Colon (tissue), 2 donors: ENCODE measurements around the gene ASB4.
"Not testable (repeated sequence)": the region's sequence is repeated elsewhere in the genome, so short reads cannot be mapped to it uniquely, and the experiment has no call there.

ENCODE experiments used
- FAIRE-seq: peaks from 2 replicates; lab custom pipeline; 2012; peaks lifted over from hg19 to GRCh38; lab: Jason Lieb, UNC
- donor health status: control.
- donor health status: control.

The ASB4 gene

DNA sequence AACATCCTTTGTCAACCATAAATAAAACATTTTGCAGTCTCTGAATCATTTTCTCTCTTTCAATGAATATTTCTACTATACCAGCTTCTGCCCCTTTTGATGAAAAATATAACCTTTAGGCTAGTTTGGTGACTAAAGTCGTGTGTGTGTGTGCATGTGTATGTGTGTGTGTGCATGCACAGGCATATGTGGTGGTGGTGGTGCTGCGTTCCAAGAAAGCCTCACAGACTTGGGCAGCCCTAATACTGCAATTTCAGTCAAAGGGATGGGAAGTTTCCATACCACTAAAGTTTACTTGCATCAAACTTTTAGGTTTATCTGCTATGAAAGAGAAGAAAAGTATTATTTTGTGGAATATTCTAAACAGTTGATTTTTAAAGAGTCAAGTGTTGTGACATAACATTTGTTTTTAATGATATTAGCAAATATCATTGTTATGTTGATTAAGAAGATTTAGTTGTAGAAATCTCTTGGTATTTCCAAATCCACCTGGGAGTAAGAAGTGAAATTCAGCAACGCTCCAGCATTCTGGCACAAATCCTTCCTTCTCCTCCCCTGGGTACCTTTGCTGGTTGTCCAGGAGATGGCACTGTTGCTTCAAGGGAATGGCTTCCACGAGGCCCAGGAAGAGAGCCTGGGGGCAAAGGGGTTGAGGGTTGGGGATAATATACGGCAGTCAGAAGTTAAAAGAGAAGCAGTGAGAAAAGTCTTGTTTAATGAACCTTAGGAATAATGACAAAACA, 41.5 kb downstream of the ASB4 start:
- no peak for FAIRE-seq

DNA sequence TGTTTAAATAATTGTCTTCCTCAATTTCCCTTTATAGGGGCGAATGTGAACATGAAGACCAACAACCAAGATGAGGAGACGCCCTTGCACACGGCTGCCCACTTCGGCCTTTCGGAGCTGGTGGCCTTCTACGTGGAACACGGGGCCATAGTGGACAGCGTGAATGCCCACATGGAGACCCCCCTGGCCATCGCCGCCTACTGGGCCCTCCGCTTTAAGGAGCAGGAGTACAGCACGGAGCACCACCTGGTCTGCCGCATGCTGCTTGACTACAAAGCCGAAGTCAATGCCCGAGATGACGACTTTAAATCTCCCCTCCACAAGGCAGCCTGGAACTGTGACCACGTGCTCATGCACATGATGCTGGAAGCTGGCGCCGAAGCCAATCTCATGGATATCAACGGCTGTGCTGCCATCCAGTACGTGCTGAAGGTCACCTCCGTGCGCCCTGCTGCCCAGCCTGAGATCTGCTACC, 42.1 kb downstream of the ASB4 start:
- FAIRE-seq: no peak

DNA sequence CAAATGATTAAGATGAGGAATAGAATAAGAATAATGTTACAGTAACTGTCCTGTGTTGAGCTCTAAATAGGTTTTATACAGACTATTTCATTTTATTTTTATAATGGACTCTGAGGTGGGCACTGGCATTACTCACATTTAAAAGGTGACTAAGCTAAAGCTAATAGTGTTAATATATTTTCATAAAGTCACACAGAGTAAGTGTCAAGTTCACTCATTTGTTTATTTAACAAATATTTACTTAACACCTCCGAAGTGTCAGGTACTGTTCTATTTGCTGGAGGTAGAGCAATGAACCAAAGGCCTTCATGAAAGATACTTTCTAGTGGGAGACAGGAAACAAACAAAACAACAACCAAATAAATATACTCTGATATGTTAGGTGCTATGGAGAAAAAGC, 44.0 kb downstream of the ASB4 start:
- no peak for FAIRE-seq

DNA sequence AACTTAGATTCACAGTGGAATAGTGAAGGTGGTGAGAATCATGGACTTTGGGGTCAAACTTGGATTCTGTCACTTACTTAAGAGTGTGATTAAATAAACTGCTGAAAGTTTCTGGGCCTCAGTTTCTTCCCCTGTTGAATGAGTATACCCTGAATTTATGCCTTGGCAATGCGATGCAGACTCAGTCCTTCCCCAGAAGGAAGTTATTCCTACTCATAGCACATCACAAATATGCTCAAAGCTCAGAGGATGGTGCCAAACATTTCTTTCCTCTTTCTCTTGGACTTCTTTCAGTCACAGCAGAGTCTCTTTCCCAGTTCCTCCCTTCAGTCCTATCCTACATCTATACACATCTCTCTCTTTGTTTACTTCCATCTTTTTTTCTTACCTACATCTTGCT, 45.1 kb downstream of the ASB4 start:
- FAIRE-seq: no peak

DNA sequence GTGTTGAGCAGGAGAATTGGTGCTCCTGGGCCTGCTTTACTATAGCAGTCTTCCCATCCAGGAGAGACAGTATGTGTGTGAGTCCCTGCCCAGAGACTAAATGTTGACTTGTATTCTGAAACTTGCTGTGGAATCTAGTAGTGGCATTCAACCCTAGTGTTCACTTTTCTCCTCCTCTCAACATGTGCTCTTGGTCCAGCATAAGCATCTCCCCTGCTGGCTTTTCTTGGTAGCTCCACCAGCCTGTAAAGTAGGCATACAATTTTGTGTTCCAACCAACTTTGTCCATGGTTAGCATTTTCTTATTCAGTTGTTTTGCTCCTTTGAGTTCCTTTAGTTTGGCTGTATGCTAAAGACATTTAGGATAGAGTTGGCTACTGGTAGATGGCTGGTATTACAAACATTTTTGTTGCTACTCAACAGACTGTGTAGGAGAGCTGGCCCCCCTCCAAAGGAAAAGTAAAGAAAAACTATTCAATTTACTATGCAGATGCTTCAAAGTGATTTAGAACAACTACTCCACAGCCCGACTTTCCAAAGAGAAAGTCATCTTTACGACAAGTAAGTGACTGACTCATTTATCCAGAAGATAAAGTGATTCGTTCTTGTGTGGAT, 46.0 kb downstream of the ASB4 start:
- FAIRE-seq: no peak

DNA sequence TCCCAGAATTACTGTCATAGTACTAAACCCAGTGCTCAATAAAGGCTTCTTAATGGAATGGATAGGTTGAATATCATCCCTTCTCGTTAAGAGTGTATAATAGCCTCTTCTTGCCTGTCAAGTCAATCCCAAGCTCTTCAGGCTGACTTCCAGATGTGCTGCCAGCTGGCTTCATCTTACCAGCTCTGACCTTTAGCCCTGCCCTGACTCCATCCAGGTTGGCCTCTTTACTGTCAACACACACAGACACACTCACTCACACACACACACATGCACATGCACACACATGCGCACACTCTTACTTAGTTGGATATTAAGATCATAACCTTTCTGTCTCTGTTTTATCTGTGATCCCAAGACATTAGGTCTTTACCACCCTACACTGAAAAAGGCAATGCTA, 49.1 kb downstream of the ASB4 start:
- no peak for FAIRE-seq

DNA sequence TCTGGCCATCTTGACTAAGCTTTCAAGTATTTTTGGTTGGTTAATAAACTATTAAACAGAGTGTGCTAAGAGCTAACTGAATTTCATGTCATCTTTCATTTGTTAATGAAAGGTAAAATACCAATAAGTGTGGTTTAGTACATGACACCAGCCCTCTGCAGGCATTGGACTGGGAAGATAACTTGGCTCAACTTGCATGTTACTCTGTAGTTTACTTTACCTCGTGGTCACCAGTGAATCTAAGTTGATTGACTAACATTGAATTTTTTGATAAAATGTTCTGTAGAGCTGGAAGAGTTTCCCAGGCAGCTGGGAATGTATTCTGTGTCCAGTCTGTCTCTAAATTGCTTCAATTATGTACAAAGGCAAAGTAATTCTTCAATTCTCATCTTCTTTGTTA, 49.9 kb downstream of the ASB4 start:
- no peak for FAIRE-seq

DNA sequence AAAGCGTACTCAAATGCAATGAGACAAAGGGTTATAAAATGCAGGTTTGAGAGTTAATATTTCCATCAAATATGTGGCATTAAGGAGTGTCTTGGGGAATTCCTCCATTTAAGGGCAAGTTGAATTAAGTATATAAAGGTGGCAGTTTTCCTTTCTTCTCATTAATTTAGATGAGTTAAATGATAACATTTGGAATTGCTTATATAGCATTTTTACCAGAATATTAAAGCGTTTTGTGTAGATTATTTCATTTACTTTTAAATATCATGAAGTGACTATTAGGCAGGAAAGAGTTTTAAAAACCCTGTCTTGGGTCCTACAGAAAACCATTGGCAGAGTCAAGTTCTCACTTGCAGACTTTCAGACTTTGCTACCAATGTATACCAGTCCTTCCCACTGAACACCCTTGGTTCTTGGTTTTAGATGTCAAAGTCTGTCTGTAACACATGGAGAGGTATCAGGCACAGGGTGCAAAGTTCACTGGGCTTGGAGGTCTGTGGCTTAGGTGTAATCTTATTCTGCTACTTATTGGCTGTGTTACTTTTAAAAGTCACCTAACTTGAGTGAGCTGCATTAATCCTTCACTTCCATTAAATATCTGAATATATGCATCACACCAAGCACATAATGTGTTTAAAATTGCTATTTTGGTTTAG, 51.0 kb downstream of the ASB4 start:
- no peak for FAIRE-seq

DNA sequence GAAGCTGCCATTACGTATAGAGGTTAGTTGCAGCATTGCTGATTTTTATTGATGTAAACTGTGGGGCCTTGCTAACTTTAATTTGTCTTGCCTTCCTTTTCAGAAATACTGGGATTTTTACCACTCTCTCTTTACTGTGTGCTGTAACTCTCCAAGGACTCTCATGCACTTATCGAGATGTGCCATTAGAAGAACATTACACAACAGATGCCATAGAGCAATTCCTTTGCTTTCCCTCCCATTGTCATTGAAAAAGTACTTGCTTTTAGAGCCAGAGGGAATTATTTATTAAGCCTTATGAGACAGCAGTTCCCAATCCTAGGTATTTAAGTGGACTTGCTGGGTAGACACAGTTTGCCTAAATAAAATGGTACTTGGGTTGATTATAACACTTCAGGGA, 51.7 kb downstream of the ASB4 start:
- FAIRE-seq: no peak

DNA sequence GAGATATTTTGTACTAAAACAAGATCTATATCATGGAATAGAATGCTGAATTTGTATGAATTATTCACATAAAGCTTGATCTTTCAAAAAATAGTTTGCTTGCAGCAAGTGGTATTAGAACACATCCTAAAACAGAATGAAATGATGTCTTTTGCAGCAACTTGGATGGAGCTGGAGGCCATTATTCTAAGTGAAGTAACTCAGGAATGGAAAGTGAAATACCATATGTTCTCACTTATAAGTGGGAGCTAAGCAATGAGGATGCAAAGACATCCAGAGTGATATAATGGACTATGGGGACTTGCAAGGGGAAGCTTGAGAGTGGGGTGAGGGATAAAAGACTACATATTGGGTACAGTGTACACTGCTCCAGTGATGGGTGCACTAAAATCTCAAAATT, 53.7 kb downstream of the ASB4 start:
- no peak for FAIRE-seq

DNA sequence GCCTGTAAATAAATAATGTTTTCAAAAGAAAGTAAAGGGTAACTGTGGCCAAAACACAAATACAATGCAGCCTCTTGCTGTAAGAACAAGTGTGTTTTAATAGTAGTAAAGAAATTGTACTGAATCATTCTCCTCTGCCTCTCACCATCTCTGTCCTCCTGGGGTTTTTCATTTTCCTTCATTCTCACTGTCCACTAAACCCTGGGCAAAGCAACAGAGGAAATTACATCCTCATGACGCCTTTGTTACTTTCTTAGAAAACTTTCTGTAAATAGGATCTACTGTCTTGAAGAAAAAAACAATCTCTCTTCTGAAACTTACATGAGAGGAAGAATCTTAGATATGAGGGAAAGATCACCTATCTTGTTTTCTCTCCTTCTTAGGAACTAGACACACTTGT, 54.6 kb downstream of the ASB4 start:
- FAIRE-seq: no peak

DNA sequence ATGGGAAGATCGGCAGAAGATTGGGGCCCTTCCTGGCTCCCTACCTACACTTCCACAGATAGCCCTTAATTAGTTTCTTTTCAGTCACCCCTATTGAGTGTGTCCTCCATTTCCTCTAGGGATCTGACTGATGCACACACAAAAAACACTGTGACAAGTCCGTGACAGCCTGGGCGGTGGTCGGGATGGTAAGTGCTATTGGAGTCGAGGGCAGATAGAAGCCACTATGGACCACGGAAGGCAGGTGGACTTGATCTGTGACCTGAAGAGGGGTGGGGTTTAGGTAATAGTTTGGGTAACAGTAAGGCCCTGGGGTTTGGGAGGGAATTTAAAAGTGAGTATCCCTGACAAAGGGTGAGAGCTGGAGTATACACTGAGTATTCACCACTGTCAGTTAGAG, 57.6 kb downstream of the ASB4 start:
- no peak for FAIRE-seq

DNA sequence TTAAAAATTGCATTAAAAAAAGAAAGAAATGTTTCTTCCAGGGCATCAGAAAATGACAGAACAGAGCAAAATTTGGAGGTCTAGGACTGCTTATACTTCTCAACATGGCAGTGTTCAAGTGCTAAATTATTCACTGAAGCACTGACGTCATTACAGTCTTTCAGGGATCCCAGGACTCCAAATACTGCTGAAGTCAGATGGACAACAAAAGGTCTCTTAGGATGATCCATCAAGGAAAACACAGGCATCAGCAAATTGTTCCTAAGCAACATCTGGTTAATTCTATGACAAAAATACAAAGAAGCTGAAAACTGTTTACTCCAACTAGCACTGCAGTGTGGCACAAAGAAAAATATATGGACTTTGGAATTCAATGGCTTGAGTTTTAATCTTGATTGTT, 58.4 kb downstream of the ASB4 start:
- FAIRE-seq: no peak

DNA sequence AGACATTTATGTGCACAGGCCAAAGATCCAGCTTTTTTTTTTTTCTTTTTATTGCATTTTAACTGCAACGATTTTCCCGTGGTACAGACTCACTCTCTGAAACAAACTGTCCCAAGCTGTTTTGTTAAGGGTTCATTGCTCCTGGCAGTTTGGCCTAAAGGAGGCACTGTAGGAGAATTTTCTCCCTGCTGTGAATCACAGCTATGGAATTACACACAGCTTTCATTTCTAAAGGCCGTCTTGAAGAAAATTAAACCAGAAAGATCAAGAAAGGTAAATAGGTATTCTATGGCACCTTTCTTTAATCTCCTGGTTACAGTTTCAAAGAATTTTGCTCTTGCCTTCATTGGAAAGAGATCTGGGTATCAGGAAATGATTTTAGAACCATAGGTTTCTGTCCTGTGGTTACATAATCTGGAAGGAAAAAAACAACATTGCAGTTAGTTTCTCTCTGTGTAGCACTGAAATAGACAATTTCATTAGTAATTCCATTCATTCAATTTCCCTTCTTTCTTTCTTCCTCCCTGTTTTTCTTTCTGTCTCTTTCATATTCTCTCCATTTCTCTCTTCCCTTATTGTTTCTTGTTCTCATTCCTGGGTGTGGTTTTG, 59.4 kb downstream of the ASB4 start:
- peak; percentile 38 for FAIRE-seq

DNA sequence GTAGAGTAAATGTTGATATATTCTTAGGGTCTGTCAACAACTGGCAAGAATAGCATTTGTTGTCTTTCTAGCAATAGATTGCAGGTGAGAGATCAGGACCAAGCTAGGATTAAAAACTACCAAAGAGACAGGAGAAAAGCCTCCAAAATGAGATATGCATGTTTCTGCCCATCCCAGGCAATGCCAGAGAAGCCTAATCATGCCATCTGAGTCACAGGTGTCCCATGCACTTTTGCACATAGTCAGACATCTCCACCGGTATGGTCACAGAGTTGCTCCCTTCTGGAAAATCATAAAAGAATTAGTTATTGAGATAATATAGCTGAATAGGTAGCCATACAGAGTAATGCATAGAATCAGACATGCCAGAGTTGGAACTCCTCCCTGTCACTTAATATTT, 59.9 kb downstream of the ASB4 start:
- no peak for FAIRE-seq

DNA sequence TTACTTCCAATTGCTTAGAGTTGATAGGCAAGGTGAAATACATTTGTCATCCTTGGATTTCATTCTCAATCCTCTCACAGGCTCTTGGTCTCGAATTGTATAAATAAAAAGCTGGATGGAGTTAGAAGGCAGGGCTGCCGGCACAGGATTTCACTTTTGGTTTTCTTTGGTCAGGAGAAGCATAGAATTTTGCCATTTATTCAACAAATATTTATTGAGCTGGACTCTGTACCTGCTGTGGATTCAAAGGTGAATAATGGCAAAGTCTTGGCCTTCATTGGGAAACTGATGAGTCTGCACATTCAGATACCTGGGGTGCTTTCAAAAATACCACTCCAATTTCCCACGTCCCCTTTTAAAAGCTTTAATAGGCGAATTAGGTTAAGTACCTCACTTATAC, 60.9 kb downstream of the ASB4 start:
- no peak for FAIRE-seq

DNA sequence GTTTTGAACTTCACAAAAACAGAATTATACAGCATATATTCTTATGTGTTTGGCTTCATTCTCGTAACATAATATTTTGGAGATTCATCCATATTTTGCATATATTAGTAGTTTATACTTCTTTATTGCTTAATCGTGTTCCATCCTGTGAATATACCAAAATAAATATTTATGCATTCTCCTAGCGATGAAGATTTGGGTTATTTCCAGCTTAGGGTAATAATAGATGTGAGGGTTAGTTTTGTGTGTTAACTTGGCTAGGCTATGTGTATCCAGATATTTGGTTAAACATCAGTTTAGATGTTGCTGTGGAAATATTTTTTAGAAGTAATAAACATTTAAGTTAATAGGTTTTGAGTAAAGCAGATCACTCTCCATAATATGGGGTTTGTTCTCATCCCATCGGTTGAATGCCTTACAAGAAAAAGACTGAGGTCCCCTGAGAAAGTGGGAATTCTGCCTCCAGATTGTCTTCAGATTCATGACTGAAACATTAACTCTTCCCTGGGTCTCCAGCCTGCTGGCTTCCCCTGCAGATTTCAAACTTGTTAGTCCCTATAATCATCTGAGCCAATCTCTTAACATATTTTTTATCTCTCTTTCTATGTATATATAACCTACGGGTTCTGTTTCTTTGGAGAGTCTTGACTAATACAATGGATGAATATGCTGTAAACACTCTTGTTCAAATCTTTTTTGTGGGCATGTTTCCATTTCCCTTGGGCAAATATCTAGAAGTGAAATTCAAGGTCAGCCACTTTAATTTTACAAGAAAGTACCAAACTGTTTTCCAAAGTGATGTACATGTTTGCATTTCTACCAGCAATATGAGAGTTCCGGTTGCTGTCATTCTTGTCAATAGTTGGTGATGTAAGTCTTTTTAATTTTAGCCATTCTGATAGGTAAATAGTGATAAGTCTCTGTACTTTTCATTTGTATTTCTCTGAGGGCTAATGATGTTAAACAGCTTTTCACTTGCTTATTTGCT, 61.9 kb downstream of the ASB4 start:
- FAIRE-seq: no peak

DNA sequence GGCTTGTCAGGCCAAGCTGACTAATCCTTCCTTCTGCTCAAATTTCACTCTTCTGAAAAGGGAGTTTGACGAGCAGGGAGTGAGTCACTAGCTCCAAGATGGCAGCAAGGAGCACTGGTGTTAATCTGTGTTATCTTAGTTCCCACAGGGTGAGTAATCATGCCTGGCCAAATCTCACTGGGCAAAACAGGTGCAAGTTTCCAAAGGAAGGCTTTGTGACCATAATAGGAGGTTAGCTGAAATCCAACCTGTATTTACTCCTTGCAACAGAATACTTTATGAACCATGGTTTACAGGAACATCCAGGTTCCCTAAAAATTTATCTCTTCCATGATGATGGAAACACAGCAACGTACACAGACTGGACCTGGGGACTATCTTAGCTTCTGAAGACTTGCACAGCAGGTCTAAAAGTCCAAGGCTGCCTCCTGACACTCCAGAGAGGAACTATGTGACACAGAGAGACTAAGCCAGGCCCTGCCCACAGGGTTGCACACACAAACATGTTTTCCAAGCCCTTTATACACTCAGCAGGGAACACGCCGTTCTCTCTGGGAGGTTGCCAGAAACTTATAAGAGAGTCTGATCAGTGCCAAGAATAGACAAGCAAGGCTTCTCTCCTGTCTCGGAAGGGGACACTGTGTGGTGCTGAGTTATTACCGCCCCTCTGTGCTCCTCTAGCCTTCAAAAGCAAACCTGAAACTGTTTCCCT, 64.2 kb downstream of the ASB4 start:
- no peak for FAIRE-seq

DNA sequence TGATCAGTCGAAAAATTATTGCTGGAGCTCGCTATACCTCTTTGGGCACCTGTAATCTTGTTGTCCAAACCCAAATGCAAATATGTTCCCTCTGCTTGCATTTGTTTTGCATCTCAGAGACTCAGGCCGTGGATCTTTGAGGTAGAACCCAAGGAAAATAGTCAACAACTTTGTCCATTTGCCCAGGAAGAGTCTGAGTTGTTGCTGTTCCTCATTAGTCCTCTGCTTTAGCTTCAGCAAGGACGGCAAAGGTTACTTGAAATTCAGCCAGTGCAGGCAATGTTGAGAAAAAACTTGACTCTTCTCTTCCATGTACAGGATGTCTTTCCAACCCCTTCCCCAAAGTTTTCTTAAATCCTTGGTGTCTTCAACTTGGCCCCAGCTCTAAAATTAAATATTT, 64.8 kb downstream of the ASB4 start:
- peak; percentile 33 for FAIRE-seq

DNA sequence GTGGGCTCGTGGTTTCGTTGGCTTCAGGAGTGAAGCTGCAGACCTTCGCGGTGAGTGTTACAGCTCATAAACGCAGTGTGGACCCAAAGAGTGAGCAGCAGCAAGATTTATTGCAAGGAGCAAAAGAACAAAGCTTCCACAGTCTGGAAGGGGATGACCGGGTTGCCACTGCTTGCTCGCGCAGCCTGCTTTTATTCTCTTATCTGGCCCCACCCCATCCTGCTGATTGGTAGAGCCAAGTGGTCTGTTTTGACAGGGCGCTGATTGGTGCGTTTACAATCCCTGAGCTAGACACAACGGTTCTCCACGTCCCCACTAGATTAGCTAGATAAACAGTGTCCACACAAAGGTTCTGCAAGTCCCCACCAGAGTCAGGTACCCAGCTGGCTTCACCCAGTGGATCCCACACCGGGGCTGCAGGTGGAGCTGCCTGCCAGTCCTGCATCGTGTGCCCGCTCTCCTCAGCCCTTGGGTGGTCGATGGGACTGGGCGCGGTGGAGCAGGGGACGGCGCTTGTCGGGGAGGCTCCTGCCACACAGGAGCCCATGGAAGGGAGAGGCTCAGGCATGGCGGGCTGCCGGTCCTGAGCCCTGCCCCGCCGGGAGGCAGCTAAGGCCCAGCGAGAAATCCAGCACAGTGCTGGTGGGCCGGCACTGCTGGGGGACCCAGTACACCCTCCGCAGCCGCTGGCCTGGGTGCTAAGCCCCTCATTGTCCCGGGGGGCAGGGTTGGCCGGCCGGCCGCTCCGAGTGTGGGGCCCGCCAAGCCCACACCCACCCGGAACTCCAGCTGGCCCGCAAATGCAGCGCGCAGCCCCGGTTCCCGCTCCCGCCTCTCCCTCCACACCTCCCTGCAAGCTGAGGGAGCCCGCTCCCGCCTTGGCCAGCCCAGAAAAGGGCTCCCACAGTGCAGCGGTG, 66.5 kb downstream of the ASB4 start:
- not testable (repeated sequence) for FAIRE-seq
